Esophagus squamous epithelium (tissue), 4 donors: Measurements from ENCODE around the gene ATAD3A.

Experiments
- POLR2A ChIP-seq, 4 donors: fragments of 450-650 bp; IDR thresholded peaks; one replicate each; pipeline ENCODE4 v1.6.1; 2017; ENCODE audit warnings: antibody characterized with exemption in 4 of 4, mild to moderate bottlenecking in 4 of 4, moderate library complexity in 3 of 4
- TF ChIP-seq, protein P1 (sequence below), 6 experiments: fragments of 450-650 bp in 4 of 6; fragments of 200-600 bp in 2 of 6; sonication (generic) in 2 of 6; IDR thresholded peaks; one replicate each; pipeline ENCODE4 v1.5.1; 2016 to 2019; ENCODE audit warnings: antibody characterized with exemption in 6 of 6, mild to moderate bottlenecking in 4 of 6, moderate library complexity in 4 of 6

- no peak for TF ChIP-seq POLR2A (IDR thresholded peaks at IDR 0.05)
- TF ChIP-seq, protein P1, sequence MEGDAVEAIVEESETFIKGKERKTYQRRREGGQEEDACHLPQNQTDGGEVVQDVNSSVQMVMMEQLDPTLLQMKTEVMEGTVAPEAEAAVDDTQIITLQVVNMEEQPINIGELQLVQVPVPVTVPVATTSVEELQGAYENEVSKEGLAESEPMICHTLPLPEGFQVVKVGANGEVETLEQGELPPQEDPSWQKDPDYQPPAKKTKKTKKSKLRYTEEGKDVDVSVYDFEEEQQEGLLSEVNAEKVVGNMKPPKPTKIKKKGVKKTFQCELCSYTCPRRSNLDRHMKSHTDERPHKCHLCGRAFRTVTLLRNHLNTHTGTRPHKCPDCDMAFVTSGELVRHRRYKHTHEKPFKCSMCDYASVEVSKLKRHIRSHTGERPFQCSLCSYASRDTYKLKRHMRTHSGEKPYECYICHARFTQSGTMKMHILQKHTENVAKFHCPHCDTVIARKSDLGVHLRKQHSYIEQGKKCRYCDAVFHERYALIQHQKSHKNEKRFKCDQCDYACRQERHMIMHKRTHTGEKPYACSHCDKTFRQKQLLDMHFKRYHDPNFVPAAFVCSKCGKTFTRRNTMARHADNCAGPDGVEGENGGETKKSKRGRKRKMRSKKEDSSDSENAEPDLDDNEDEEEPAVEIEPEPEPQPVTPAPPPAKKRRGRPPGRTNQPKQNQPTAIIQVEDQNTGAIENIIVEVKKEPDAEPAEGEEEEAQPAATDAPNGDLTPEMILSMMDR (IDR thresholded peaks at IDR 0.05) = no peak
Measured at GRCh38 chr1:1470626-1471388, 41.2 kb upstream of the ATAD3A start.
